ENCODE data around the gene SRPK2.

GRCh38 chr7:105270117-105270516, 118.6 kb downstream of the SRPK2 start:
- TF ChIP-seq CTCF (conservative IDR thresholded peaks at IDR 0.05; ENCODE audit: low read depth, low read length) (no peak), EZH2 (IDR thresholded peaks at IDR 0.05; ENCODE audit: low read length, unreplicated experiment) (no peak), EZH2phosphoT487 (IDR thresholded peaks at IDR 0.05; ENCODE audit: borderline replicate concordance, low read length) (no peak)

Measured in PC-3 (cell line).